Inferior parietal cortex (tissue), 1 donor: Measurements from ENCODE around the gene CADM2.
A peak's percentile ranks its signal among the peaks of the same experiment; 100 is the strongest.

Experiments used
- DNase-seq: peaks from one replicate; pipeline ENCODE4 v3.0.0-alpha.2; 2016; ENCODE audit errors: extremely low spot score

CADM2 gene

GRCh38 chr3:85189731-85190130 lies 230.9 kb downstream of the CADM2 start:
- DNase-seq, result no peak

GRCh38 chr3:85193565-85193964 lies 234.8 kb downstream of the CADM2 start:
- no peak for DNase-seq

- no peak for DNase-seq
Measured at GRCh38 chr3:85208650-85209049, 249.9 kb downstream of the CADM2 start.

GRCh38 chr3:85210540-85210939 lies 251.8 kb downstream of the CADM2 start:
- no peak for DNase-seq

- DNase-seq, result no peak
Measured at GRCh38 chr3:85228966-85229365, 270.2 kb downstream of the CADM2 start.

- DNase-seq, result no peak
Measured at GRCh38 chr3:85244091-85244490, 285.3 kb downstream of the CADM2 start.

- DNase-seq, result no peak
Measured at GRCh38 chr3:85244519-85244918, 285.7 kb downstream of the CADM2 start.

GRCh38 chr3:85251766-85252165 lies 293.0 kb downstream of the CADM2 start:
- no peak for DNase-seq

- no peak for DNase-seq
Measured at GRCh38 chr3:85252686-85253085, 293.9 kb downstream of the CADM2 start.

- DNase-seq, result no peak
Measured at GRCh38 chr3:85254738-85255137, 295.9 kb downstream of the CADM2 start.

GRCh38 chr3:85255949-85256348 lies 297.2 kb downstream of the CADM2 start:
- DNase-seq, result peak; percentile 55

GRCh38 chr3:85258326-85258725 lies 299.5 kb downstream of the CADM2 start:
- DNase-seq, result no peak

GRCh38 chr3:85258819-85259218 lies 300.0 kb downstream of the CADM2 start:
- DNase-seq, result no peak

GRCh38 chr3:85259748-85260147 lies 301.0 kb downstream of the CADM2 start:
- no peak for DNase-seq

GRCh38 chr3:85264381-85264780 lies 305.6 kb downstream of the CADM2 start:
- DNase-seq, result no peak

GRCh38 chr3:85270488-85270887 lies 311.7 kb downstream of the CADM2 start:
- no peak for DNase-seq

- no peak for DNase-seq
Measured at GRCh38 chr3:85271911-85272310, 313.1 kb downstream of the CADM2 start.

- DNase-seq, result no peak
Measured at GRCh38 chr3:85288257-85288656, 329.5 kb downstream of the CADM2 start.

GRCh38 chr3:85297291-85297690 lies 338.5 kb downstream of the CADM2 start:
- DNase-seq, result no peak

GRCh38 chr3:85298032-85298431 lies 339.2 kb downstream of the CADM2 start:
- no peak for DNase-seq

GRCh38 chr3:85303156-85303555 lies 344.4 kb downstream of the CADM2 start:
- DNase-seq, result peak; percentile 74

GRCh38 chr3:85304360-85304964 lies 345.7 kb downstream of the CADM2 start:
- no peak for DNase-seq

GRCh38 chr3:85312331-85312730 lies 353.5 kb downstream of the CADM2 start:
- no peak for DNase-seq

- no peak for DNase-seq
Measured at GRCh38 chr3:85313380-85313779, 354.6 kb downstream of the CADM2 start.
